ENCODE results near the gene RABGGTA. TPM values are rescaled to one million over a fixed set of nuclear protein-coding genes. Genes with fewer than 3 reads are reported as not detected.

The RABGGTA gene
- total RNA-seq, 1 experiment from 2014 or later: 18.9 TPM

DNA sequence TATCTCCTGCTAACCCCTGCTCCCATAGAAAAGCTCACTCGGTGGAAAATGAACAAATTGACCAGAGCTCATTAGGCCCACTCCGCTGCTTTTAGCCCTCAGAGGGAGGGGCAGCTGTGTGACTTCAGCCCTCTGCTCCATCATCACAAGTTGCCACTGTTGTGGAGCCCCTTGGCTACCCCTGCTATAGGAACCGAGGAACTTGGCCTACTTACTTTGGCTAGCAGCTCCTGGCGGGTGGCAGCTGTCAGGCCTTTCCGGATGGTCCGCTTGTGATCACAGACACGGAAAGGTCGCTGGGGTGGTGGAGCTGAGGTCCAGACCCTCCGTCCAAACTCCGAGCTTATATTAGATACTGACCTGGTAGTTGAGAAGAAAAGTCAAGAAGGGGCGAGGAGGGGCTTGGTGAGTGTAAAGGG is 35.8 kb upstream of the RABGGTA start:
- no peak for DNase-seq (ENCODE audit: low spot score)

DNA sequence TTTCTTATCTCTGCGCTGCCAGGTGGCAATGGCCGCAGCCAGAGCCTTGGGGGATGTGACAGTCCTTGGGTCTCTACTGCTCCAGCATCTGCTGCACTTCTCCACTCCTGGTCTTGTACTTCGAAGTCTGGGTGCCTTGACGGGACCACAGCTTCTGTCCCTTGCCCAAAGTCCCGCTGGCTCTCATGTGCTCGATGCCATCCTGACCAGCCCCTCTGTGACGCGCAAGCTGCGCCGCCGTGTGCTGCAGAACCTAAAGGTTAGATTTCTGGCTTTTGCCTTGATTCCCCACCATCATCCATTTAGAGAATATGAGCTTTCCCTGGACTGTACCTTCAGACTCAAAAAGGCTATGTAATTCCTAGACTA is 32.6 kb upstream of the RABGGTA start:
- no peak for DNase-seq (ENCODE audit: low spot score)

DNA sequence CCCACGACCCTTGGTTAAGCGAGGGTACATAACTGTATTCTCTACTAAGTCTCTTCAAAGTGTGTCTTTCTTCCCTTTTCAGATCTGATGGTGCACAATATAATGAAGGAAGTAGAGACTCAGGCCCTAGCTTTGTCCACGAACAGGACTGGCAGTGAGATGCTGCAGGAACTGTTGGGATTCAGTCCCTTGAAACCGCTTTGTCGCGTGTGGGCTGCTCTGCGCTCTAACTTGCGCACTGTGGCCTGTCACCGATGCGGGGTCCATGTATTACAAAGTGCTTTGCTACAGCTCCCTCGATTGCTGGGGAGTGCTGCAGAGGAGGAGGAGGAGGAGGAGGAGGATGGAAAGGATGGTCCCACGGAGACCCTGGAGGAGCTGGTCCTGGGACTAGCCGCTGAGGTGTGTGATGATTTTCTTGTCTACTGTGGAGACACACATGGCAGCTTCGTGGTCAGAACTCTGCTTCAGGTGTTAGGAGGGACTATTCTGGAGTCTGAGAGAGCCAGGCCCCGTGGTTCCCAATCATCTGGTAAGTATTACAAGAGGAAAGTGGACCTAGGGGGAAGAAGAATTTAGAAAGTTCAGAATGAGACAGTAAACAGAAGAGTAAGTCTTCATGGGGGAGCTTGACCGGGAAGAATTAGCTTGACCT is 29.1 kb upstream of the RABGGTA start:
- no peak for DNase-seq (ENCODE audit: low spot score)

DNA sequence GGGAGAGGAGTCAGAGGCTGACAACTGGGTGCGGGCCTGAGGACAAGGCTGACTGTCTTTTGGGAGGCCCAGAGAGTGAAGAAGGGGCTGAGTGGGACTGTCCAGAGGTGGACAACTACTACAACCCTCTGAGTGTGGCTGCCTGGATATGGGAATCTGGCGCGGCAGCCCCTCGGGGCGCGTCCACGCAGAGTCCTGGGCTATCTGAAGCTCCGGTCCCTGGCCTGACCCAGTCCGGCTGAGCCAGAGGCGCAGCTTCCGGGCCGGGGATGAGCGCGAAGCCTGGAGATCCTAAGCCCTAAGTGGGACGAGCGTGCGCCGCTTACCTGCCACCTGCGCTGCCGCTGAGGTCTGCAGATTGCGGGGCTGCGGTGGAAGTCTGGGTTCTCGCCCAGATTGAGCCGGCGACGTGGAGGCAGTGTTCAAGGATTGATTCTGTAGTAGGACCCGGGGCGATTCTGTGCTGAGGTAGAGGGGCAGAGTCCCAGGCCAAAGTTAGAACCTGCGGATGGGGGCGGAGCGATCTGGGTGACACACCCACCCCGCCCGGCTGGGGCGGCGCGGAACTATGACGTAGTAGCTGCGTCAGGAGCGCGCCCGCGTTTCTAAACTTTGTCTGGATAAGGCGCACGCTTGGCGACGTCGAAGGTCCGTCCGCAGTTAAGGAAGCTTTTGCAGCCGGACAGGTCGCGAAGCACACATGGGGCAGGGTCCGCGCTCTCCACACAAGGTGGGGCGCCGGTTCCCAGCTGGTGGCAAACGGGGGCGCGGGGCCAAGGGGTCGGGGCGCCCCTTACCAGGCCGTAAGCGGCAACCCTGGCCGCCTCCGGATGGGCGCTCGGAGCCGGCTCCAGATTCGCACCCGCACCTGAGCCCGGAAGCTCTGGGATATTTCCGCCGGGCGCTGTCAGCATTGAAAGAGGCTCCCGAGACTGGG is 28.1 kb upstream of the RABGGTA start, which contains the start of the genes DHRS1 and NOP9:
Gene DHRS1 (minus strand): TSS at position 526 of the 937 bp plus-strand sequence. CDS start 674 bp downstream, outside the sequence.
Gene NOP9 (plus strand): TSS at position 596 of the 937 bp plus-strand sequence. CDS start 105 bp downstream, at position 701.
- peak; percentile 78 for DNase-seq (ENCODE audit: low spot score)

DNA sequence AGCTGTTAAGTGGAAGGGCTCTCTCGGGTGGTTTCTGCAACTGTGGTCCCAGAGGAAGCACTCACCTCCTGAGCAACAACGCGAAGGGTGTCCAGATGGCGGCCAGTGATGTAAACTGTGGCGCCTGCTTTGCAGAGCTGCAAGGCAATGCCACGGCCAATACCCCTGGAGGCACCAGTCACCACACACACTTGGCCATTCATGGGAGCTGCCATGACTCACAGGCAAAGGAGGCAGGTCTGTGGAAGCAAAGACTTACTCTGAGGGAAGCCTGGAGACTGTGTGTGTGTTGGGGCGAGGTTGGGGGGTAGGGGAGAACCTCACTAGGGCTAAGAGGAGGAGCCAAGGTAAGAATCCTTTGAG is 27.5 kb upstream of the RABGGTA start:
- peak; percentile 57 for DNase-seq (ENCODE audit: low spot score)

DNA sequence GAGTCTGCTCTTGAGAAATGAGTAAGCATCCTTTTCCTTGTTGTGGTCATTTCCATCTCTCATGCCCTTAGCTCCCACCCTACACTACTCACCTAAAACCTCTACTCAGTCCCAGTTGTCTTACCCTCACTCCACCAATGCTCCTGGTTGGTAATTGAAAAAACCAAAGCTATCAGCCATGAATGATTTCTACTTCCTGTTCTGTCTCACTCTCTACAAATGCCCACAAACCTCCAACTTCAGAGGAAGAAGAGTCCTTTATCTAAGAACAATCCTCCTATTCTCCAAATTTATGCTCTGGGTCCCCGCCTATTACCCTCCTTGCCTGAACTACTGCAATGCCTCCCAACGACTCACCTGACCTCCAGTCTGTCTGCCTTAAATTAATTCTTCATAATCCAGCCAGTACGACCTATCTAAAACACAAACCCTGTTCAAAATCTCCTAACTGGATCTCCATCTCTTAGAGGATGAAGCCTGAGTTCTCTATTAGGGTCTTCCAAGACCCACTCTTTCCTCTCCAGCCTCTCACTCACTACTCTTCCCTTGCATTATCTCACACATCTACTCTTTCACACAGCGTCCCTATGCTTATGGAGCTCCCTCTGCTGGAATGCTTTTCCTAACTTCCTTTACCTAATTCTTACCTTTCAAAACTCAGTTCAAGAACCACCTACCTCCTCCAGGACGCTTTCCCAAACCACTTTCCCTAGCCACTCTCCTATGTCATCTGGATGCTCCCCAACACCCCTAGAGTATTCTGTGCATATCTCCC is 26.0 kb upstream of the RABGGTA start:
- peak; percentile 44 for DNase-seq (ENCODE audit: low spot score)

DNA sequence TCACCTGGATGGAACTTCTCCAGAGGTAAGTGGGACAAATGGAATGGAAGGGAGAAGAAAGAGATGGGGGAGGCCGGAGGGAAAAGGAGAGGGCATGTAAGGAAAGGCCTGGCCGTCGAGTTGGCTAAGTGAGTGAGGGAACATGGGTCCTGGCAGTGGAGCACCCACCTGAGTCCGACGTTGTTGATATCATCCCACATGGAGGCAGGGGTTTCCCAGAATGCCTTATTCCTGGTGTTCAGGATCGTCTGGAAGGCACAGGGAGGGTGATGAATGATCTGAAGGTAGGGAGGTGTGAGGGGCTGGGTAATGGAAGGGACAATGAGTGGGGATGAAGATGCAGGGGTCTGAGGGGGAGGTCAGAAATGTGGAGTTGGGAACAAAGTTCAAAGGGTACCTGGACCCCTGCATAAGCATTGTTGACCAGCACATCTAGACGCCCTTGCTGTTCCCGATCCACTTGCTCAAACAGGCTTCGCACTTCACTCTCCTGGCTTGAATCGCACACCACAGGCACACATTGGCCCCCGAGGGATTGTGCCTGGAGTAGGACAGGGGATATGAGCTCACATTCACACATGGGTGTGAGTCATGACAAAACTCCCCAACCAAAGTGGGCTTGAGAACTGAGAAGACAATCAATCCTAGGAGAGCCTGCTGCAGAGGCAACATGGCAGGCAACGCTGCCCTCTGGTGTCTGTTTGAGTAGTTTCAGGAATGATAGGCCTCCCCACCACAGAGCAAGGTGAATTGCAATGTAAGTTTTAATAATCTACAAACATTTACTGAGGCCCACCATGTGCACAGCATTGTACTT is 25.2 kb upstream of the RABGGTA start:
- DNase-seq (ENCODE audit: low spot score): peak; percentile 76

GRCh38 chr14:24293525-24293924 is 22.1 kb upstream of the RABGGTA start:
- no peak for DNase-seq (ENCODE audit: low spot score)

- no peak for DNase-seq (ENCODE audit: low spot score)
These were observed 20.9 kb upstream of the RABGGTA start for GRCh38 chr14:24292118-24292807.

DNA sequence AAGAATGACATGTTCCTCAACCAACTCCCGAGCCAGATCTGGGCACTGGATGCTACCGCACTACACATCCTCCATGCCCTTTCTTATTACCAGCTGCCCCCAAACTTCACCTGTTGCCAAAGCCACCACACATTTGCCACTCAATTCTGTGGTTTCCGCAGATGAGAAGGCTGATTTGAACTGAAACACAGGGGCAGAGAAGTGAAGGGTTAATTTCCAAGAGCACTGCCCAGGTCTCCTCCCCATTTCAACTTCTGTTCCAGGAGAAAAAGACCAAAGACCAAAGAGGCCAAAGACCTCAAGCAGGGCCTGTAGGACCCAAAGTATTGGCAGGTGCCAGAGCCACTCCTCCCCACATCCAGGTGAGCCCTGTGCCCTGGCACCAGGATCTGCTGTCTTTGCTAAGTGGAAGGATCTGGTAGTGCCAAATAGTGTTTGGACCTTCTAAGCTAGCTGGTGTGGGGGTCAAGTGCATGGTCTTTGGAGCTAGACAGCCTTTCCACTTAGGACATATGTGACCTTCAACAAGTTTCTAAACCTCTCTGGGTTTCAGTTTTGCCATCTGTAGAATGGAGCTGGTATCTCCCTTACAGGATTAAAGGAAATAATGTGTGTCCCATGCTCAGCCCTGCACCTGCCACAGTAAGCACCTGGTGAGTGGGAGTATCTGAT is 20.2 kb upstream of the RABGGTA start:
- DNase-seq (ENCODE audit: low spot score): no peak

- DNase-seq (ENCODE audit: low spot score): no peak
These were observed 19.3 kb upstream of the RABGGTA start for GRCh38 chr14:24290746-24291145.

DNA sequence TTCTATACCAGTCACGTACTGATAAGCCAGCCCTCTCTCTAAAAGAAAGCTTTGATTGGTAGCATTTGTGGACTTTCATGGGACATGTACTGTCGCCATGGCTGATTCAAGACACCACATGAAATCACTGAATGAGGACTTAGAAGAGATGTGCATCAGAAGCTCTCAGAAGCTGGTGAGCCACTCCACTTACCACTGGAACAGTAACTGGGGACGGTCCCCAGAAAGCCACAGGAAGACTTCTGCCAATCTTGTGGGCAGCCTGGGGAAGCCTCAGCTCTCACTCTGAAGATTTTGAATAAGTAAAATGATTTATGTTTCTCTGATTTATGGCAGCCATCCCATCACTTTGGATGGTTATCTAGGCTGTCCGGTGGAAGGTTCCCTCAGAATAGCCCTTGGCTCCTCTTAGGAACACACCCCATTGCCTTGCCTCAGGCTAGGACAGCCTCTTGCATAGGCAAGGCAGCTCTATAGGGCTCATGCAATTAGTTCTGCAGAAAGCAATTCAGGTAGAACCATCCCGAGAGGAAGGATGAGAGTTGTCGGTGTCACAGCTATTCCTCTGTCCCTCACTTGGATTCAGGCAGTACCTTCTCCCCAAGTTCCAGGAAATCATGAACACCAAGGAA is 18.4 kb upstream of the RABGGTA start:
- no peak for DNase-seq (ENCODE audit: low spot score)

DNA sequence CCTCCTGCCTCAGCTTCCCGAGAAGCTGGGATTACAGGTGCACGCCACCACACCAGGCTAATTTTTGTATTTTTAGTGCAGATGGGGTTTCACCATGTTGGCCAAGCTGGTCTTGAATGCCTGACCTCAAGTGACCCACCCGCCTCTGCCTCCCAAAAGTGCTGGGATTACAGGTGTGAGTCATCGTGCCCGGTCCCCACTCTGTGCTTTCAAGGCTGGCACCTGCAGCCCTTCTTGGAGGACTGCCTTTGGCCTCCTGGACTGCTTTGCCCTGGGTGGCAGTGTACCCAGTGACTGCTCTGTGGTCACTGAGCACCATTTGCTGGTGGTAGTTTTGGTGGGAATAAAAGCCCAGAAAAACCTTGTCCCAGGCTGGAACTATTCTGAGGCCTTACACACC is 15.6 kb upstream of the RABGGTA start:
- no peak for DNase-seq (ENCODE audit: low spot score)

DNA sequence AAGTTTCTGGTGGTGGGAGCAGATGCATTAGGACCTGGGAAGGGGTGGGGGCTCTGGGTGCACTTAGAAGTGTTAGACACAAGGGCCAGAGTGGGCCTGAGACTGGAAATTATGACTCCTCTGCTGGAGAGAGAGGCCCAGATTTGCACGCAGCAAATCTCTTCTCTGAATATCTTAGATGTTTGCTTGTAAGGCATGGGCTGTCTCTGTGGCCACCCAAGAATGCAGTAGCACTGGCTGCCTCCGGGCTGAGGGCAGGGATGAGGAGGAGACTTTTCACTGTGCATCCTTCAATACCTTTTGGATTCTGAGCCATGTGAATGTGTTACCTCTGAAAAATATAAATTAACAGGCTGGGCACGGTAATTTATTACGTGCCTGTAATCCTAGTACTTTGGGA is 14.0 kb upstream of the RABGGTA start:
- DNase-seq (ENCODE audit: low spot score): no peak

DNA sequence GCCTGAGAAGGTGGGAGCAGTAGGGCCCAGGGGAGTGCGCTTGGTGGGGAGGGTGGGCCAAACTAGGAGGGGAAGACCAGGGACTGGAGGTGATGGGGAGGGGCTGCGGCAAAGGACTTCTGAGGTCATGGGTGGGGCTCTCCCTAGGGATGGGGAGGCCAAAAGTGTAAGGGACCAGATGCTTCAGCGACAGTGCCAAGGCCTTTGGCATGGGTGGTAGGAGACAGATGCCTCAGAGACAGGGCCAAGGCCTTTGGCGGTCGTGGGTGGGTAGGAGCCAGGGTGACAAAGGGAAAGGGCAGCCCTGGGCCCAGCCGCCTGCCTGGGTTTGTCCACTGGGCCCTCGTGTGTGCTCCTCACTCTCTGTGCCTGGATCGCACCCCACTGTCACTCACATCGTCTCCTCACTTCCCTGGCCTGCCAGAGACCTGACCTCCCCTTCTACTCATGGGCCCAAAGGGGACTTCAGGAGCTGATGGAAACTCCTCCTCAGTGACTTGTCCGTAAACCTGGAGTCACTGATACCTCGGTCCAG is 13.2 kb upstream of the RABGGTA start:
- no peak for DNase-seq (ENCODE audit: low spot score)

- DNase-seq (ENCODE audit: low spot score): no peak
These were observed 12.5 kb upstream of the RABGGTA start for GRCh38 chr14:24283796-24284460.

DNA sequence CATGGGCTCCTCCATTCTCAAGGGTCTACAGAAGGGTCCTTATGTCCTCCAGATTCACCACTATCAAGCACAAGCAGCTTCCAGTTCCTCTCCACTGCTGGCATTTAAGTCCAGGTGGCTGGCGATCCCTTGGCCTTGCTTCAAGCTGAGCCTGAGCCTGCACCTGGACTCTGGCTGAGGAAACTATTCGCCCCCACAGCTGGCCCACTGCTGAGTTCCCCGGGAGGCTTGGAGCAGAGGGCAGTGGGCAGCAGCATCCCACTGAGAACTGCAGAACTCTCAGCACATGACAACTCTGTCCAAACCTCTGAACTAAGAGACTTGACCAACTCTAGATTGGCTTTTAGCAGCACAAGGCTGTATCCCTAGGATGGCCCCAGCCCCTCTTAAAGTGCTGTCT is 11.3 kb upstream of the RABGGTA start:
- DNase-seq (ENCODE audit: low spot score): no peak

- no peak for DNase-seq (ENCODE audit: low spot score)
These were observed 10.2 kb upstream of the RABGGTA start for GRCh38 chr14:24281636-24282035.

Measured in H4 (cell line).